HG02943 (cell line): Measurements from ENCODE around the gene RSPRY1.
"Not testable (repeated sequence)": the region's sequence is repeated elsewhere in the genome, so short reads cannot be mapped to it uniquely, and the experiment has no call there.

Source experiments
- ATAC-seq: cut with Tn5 transposase; IDR thresholded peaks from one replicate; pipeline ENCODE4 v1.9.1; 2021; ENCODE audit warnings: mild to moderate bottlenecking, low read depth, moderate library complexity; ENCODE audit not compliant: unreplicated experiment

RSPRY1 gene

GRCh38 chr16:57268804-57269800 is 83.0 kb downstream of the RSPRY1 start:
- ATAC-seq: no peak

- ATAC-seq: no peak
These were observed 84.3 kb downstream of the RSPRY1 start for GRCh38 chr16:57270221-57271062.

- no peak for ATAC-seq
These were observed 84.9 kb downstream of the RSPRY1 start for GRCh38 chr16:57271063-57271345.

DNA sequence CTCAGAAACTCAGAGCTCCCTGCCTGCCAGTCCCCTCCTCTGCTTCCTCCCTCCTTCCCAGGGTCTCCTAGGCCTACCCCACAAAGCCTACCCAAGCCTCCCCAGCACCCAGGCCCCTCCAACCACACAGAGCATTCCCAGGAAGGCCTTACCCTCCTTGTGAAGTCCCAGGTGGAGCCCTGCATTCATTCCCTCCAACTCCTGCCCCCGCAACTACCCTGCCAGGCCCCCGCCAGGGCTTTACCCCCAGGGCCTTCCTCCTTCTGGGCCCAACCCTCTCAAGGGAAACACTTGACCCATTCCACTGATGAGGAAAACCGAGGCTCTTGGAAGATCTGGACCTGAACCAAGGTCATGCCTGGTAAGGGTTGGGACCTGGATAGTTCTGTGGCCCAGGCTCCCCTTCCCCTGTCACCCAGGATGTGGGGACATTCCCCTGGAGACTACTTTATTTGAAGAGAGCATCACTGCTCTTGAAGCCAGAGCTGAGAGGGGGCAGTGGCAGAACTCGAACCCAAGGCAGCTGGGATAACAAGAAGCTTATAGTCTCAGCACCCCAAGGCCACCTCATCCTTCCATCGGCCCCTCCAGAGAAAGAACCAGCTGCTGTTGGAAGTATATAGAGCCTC is 85.9 kb downstream of the RSPRY1 start:
- ATAC-seq: no peak

- ATAC-seq: no peak
These were observed 87.2 kb downstream of the RSPRY1 start for GRCh38 chr16:57273359-57273758.

DNA sequence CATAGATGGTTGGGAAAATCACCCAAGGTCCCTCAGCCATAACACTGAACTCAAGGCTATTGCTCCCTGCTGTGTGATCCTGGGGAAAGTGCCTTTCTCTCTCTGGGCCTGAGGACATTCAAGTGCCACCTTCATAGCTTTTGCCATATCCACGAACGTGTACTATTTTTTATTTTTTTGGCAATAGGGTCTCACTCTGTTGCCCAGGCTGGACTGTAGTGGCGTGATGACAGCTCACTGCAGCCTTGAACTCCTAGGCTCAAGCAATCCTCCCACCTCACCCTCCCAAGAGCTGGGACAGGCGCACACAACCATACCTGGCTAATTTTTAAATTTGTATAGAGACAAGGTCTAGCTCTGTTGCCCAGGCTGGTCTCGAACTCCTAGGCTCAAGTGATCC is 87.7 kb downstream of the RSPRY1 start:
- no peak for ATAC-seq

DNA sequence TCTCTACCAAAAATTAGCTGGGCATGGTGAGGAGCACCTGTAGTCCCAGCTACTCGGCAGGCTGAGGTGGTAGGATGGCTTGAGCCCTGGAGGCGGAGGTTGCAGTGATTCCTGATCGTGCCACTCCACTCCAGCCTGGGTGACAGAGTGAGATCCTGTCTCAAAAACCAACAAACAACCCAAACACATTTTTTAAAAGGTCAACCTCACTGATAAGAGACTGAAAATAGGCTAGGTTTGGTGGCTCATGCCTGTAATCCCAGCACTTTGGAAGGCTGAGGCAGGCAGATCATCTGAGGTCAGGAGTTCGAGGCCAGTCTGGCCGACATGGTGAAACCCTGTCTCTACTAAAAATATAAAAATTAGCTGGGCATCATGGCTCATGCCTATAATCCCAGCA is 89.8 kb downstream of the RSPRY1 start:
- ATAC-seq: not testable (repeated sequence)

DNA sequence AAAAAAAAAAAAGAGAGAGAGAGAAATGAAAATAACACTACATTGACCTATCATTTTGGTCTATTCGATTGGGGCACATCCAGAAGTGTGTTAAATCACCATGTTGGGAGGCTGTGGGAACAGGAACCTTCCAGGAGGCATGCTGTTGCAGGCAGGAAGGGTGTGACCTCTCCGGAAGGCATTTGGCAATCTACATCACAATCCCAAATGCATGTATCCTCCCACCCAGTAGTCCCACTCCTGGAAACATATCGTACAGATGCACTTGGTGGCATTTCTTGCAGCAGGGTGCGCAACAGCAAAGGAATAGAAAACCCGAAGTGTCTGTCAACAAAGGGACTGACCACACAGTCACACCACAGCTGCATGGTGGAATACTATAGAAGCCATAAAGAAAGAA is 90.5 kb downstream of the RSPRY1 start:
- ATAC-seq: no peak

- no peak for ATAC-seq
These were observed 91.5 kb downstream of the RSPRY1 start for GRCh38 chr16:57277586-57277985.

DNA sequence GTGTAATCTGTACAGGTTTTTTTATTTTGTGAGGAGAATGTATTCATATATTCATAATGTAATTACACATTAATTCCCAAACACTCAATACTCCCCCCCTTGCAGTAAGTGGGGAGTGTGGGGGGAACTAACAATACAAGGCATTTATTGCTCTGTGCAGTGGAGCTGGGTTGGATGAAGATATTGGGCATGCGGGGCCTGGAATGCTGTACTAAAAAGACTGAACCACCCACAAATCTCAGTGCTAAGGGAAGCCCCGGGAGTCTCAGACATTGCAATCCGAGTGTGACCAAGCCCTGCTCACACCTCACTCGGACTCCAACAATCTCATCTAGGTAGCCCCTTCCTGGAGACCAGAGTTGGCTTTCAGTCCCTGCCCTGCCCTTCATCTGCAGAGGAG is 92.4 kb downstream of the RSPRY1 start:
- ATAC-seq: no peak

DNA sequence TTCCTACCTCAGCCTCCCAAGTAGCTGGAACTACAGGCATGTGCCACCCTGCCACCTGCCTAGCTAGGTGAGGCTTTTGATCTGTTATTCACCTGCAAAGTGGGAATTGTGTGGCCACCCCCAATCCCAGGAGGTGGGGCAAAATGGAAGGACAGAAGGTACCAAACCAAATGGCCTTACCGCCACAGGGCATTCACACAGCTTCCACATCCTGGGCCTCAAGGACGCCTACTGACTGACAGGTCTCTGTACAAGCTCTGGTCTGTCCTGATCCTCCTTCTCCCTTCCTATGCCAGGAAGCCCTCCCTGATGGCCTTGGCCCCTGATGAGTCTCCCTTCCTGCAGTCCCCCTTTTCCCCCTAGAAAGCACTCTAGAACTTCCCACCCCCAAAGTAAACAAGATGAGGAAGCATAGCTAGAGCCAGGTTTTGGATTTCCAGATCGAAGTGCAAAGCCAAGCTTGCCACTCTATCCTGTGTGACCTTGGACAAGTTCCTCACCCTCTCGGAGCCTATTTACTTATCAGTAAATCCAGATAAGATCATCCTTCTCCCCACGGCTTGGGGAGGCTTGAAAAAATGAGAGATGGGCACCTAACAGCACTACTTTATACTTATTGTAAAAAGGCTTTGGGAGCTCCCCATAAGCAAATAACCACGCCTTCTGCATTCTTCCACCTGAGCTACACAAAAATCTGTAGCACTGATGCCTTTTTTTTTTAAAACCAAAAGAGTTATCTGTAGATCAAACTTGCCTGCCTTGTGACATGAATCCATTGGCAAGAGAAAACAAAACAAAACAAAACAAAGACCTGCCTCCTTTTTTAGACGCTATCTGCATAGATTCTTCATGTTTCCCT is 93.9 kb downstream of the RSPRY1 start:
- no peak for ATAC-seq

DNA sequence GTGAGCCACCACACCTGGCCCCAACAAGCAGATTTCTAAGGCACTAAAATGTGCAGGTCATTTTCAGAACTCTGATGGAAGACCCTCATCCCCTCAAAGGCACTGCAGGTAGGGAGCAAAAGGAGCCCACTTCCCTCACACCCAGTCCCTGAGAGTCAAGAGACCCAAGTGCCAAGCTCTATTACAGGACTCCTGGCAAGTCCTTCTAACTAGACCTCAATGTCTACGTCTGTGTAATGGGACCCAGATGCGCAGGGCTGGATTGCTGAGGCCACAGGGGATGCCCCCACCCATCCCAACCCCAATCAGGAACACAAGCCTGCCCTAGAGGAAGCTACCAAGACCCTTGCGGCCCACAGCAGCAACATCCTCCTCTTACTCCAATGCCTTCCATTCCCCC is 95.7 kb downstream of the RSPRY1 start:
- no peak for ATAC-seq

- no peak for ATAC-seq
These were observed 96.5 kb downstream of the RSPRY1 start for GRCh38 chr16:57282510-57283213.

GRCh38 chr16:57283214-57283958 is 97.3 kb downstream of the RSPRY1 start:
- ATAC-seq: no peak

- ATAC-seq: no peak
These were observed 97.8 kb downstream of the RSPRY1 start for GRCh38 chr16:57283959-57284208.

DNA sequence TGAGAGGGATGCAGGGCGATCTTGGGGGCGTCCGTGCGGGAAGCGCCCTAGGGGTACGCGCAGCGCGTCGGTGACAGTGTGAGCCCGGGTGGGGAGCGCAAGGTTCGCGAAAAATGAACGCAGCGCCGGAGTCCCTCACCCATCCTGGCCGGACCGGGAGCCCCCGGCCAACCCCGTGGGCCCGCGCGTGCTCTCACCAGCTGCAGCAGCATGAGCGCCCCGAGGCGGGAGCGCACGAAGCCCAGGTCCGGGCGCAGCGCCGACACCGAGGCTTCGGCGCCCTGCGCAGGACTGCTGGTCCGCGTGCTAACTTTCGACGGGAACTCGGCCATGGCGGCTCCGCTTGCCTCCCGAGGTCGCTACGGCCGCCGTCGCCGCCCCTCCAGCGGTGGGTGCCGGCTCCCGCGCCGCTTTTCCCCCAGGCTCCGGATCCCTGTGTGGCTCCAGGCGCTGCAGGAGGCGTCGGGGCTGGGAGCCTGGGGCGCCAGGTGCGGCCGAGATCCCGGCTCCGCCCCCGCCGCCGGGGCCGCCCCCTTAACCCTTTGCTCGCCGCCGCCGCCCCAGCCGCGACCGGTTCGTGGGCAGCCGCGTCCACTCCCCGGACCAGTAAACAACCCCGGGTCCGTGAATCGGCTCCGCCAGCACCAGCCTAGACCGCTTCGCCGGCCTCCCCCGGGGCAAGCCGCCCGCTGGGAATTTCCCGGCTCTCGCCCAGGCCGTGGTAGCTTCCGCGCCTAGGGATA is 98.3 kb downstream of the RSPRY1 start, which contains the start of gene PLLP:
PLLP (minus strand) TSS at position 464 of the 743 bp plus-strand sequence; CDS start at position 332, 132 bp downstream.
- no peak for ATAC-seq

DNA sequence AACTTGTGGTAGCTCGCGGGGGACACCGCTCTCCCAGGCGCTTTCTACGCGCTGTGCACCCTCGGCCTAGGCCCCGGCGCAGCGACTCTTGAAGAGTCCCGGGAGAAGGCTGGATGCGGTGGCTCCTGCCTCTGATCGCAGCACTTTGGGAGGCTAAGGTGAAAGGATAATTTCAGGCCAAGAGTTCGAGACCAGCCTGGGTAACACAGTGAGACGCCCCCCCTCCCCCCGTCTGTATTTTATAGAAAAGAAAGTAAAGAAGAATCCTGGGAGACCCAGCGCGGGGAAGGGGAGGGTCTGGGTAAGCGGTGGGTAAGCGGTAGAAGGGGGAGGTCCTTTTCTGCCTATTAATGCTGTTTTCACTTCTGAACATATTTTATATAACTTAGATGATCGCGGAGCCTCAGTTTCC is 98.8 kb downstream of the RSPRY1 start:
- no peak for ATAC-seq

DNA sequence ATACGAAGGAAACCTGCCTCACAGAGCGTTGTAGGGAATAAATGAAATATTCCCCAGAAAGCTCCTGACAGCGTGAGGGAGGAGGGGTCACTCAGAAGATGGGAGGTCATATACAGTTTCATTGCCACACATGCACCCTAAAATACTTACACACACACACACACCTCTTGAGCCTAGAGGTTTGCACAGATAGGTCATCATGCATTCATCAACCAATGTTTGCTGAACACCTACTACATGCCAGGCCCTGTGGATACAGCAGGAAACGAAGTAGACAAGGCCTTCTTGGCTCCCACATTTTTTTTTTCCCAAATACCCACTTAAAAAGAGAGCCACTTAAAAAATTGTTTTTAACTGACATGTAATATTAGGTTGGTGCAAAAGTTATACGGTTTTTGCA is 99.2 kb downstream of the RSPRY1 start:
- ATAC-seq: no peak
